Cardiac muscle cell (in vitro differentiated cells and primary cell): ENCODE measurements around the gene PPP1R27. TPM values are rescaled to one million over a fixed set of nuclear protein-coding genes. Genes with fewer than 3 reads are reported as not detected.
A peak's percentile ranks its signal among the peaks of the same experiment; 100 is the strongest.

Experiments
- DNase-seq, 2 donors: peaks; one replicate each; pipeline versions ENCODE4 v3.0.0 to v3.0.0-alpha.2; 2010 to 2017; ENCODE audit warnings: low read depth in 1 of 2, low spot score in 1 of 2
- H3K27ac ChIP-seq: fragments of 200-600 bp; sonication (generic); 2 replicates; pipeline ENCODE4 v1.5.1; 2016
- H3K27me3 ChIP-seq: fragments of 200-600 bp; sonication (generic); 2 replicates; pipeline ENCODE4 v1.6.0; 2016; ENCODE audit warnings: control low read depth
- H3K36me3 ChIP-seq: fragments of 200-600 bp; sonication (generic); 2 replicates; pipeline ENCODE4 v1.5.1; 2016; ENCODE audit warnings: control low read depth
- H3K4me1 ChIP-seq: fragments of 200-600 bp; sonication (generic); 2 replicates; pipeline ENCODE4 v1.8.1; 2017; ENCODE audit warnings: low read depth, mild to moderate bottlenecking, mixed run types
- H3K4me3 ChIP-seq: fragments of 200-600 bp; sonication (generic); 2 replicates; pipeline ENCODE4 v1.5.1; 2016; ENCODE audit warnings: mild to moderate bottlenecking
- H3K9me3 ChIP-seq: fragments of 200-600 bp; sonication (generic); 2 replicates; pipeline ENCODE4 v1.5.1; 2017; ENCODE audit warnings: low read depth, mild to moderate bottlenecking, control low read depth
- CTCF ChIP-seq: IDR thresholded peaks from 2 replicates; pipeline ENCODE4 v1.5.1; 2012; ENCODE audit warnings: low read depth, mild to moderate bottlenecking, low read length
- polyA plus RNA-seq: library from polyadenylated mRNA; unstranded; fragments of >200 nt; fragmentation: Nextera tagmentation; extraction: Ambion mirVana; gene quantifications from 2 replicates; pipeline ENCODE4 v1.2.1, GENCODE V29; 2016
- total RNA-seq: library from RNA; depleted of rRNA; stranded (reverse); fragments of >200 nt; gene quantifications from 2 replicates; pipeline ENCODE4 v1.2.3, GENCODE V29; 2016

PPP1R27 gene
- total and polyA plus RNA-seq, 2 experiments from 2014 or later, result not detected

GRCh38 chr17:81868674-81869220, 33.9 kb upstream of the PPP1R27 start:
- Histone ChIP-seq H3K4me3 (no peak overlapping the region), H3K36me3 (no peaks in the 10 kb centered on the region), H3K27me3 (no peaks in the 10 kb centered on the region), H3K27ac (peak overlapping the region; percentile 96), H3K4me1 (peaks cover 44% of the 10 kb centered on the region), H3K9me3 (no peaks in the 10 kb centered on the region)
- DNase-seq, result peak; percentile 25 to 92
- no peak for TF ChIP-seq CTCF

- H3K27me3 ChIP-seq, result no peaks in the 10 kb centered on the region
- no peak for DNase-seq
- H3K4me1 ChIP-seq, result peaks cover 44% of the 10 kb centered on the region
- H3K36me3 ChIP-seq, result no peaks in the 10 kb centered on the region
- no peaks in the 10 kb centered on the region for H3K9me3 ChIP-seq
- no peak for TF ChIP-seq CTCF
- peak overlapping the region; percentile 96 for H3K27ac ChIP-seq
- H3K4me3 ChIP-seq, result no peak overlapping the region
Observed at GRCh38 chr17:81867991-81868673, 33.3 kb upstream of the PPP1R27 start.

- Histone ChIP-seq H3K4me1 (peaks cover 43% of the 10 kb centered on the region), H3K27me3 (no peaks in the 10 kb centered on the region), H3K36me3 (no peaks in the 10 kb centered on the region), H3K27ac (peak overlapping the region; percentile 96), H3K9me3 (no peaks in the 10 kb centered on the region), H3K4me3 (no peak overlapping the region)
- TF ChIP-seq CTCF, result no peak
- peak; percentile 36 to 78 for DNase-seq
Observed at GRCh38 chr17:81867170-81867990, 32.5 kb upstream of the PPP1R27 start.

GRCh38 chr17:81866440-81867169, 31.8 kb upstream of the PPP1R27 start:
- H3K9me3 ChIP-seq, result no peaks in the 10 kb centered on the region
- no peak for TF ChIP-seq CTCF
- DNase-seq, result peak in 1 of 2 donors; percentile 28
- H3K4me1 ChIP-seq, result peaks cover 45% of the 10 kb centered on the region
- H3K27me3 ChIP-seq, result no peaks in the 10 kb centered on the region
- H3K27ac ChIP-seq, result peak overlapping the region; percentile 96
- no peak overlapping the region for H3K4me3 ChIP-seq
- no peaks in the 10 kb centered on the region for H3K36me3 ChIP-seq

- H3K4me1 ChIP-seq, result peaks cover 45% of the 10 kb centered on the region
- peak in 1 of 2 donors; percentile 44 for DNase-seq
- no peaks in the 10 kb centered on the region for H3K36me3 ChIP-seq
- peak overlapping the region; percentile 96 for H3K27ac ChIP-seq
- H3K4me3 ChIP-seq, result no peak overlapping the region
- no peaks in the 10 kb centered on the region for H3K27me3 ChIP-seq
- H3K9me3 ChIP-seq, result no peaks in the 10 kb centered on the region
- TF ChIP-seq CTCF, result no peak
Observed at GRCh38 chr17:81865733-81866439, 31.0 kb upstream of the PPP1R27 start.
